SU-DHL-6 (cell line): ENCODE results near the gene PXT1.

Experiments
- H2AFZ ChIP-seq: fragments of 200-600 bp; sonication (generic); 2 replicates; pipeline ENCODE4 v1.6.1; 2014; ENCODE audit warnings: low read depth, mild to moderate bottlenecking, moderate library complexity, mixed read lengths, antibody characterized with exemption, low read length; ENCODE audit not compliant: severe bottlenecking
- H3F3A ChIP-seq: fragments of 200-600 bp; shearing (Covaris generic); 2 replicates; pipeline ENCODE4 v1.6.0; 2016; ENCODE audit warnings: antibody characterized with exemption, mild to moderate bottlenecking; ENCODE audit not compliant: insufficient read depth
- H3K27ac ChIP-seq: fragments of 200-600 bp; sonication (generic); 2 replicates; pipeline ENCODE4 v1.5.1; 2016; ENCODE audit warnings: low read depth, mild to moderate bottlenecking, low read length, moderate library complexity, mixed read lengths
- H3K27me3 ChIP-seq: fragments of 200-600 bp; sonication (generic), shearing (Covaris generic); 2 replicates; pipeline ENCODE4 v1.6.0; 2014; ENCODE audit warnings: mild to moderate bottlenecking, low read length
- H3K36me3 ChIP-seq: fragments of 200-600 bp; sonication (generic); 2 replicates; pipeline ENCODE4 v1.6.1; 2014; ENCODE audit warnings: mild to moderate bottlenecking, low read length, mixed read lengths
- H3K4me2 ChIP-seq: fragments of 300-600, 200-600 bp; shearing (Covaris generic), sonication (generic); 2 replicates; pipeline ENCODE4 v1.6.0; 2014; ENCODE audit warnings: low read length, low read depth, mild to moderate bottlenecking; ENCODE audit not compliant: poor library complexity, severe bottlenecking
- H3K4me3 ChIP-seq: fragments of 200-600 bp; sonication (generic); 2 replicates; pipeline ENCODE4 v1.5.1; 2014; ENCODE audit warnings: antibody characterized with exemption, low read length, mild to moderate bottlenecking, mixed read lengths; ENCODE audit not compliant: insufficient read depth, poor library complexity, severe bottlenecking
- H3K79me2 ChIP-seq: fragments of 200-600 bp; sonication (generic); 2 replicates; pipeline ENCODE4 v1.6.1; 2014; ENCODE audit warnings: mild to moderate bottlenecking, low read length, moderate library complexity; ENCODE audit not compliant: insufficient read depth
- H3K9ac ChIP-seq: fragments of 200-600 bp; sonication (generic); 2 replicates; pipeline ENCODE4 v1.7.0; 2014; ENCODE audit warnings: mild to moderate bottlenecking, low read length
- H3K9me2 ChIP-seq: fragments of 200-600 bp; sonication (generic); replicated peaks from 2 replicates; pipeline ENCODE4 v1.6.1; 2014; ENCODE audit warnings: low read length; ENCODE audit not compliant: insufficient read depth
- H3K9me3 ChIP-seq: fragments of 200-600 bp; sonication (generic); 2 replicates; pipeline ENCODE4 v1.6.1; 2014; ENCODE audit warnings: low read length, mixed read lengths; ENCODE audit not compliant: insufficient read depth
- H4K20me1 ChIP-seq: fragments of 200-600 bp; sonication (generic); 2 replicates; pipeline ENCODE4 v1.6.1; 2014; ENCODE audit warnings: low read depth, mild to moderate bottlenecking, antibody characterized with exemption, low read length, moderate library complexity, mixed read lengths
- EZH2phosphoT487 ChIP-seq: fragments of 200-600 bp; sonication (generic), shearing (Covaris generic); conservative IDR thresholded peaks from 2 replicates; pipeline ENCODE4 v1.6.1; 2018; ENCODE audit warnings: mild to moderate bottlenecking, antibody characterized with exemption, low read length, moderate library complexity, mixed read lengths
- TF ChIP-seq, protein P1 (sequence below): fragments of 200-600 bp; sonication (generic); IDR thresholded peaks from one replicate; pipeline ENCODE4 v1.5.1; 2017; ENCODE audit warnings: antibody characterized with exemption, mild to moderate bottlenecking, low read length, moderate library complexity; ENCODE audit not compliant: insufficient read depth, poor library complexity, severe bottlenecking

Gene PXT1

DNA sequence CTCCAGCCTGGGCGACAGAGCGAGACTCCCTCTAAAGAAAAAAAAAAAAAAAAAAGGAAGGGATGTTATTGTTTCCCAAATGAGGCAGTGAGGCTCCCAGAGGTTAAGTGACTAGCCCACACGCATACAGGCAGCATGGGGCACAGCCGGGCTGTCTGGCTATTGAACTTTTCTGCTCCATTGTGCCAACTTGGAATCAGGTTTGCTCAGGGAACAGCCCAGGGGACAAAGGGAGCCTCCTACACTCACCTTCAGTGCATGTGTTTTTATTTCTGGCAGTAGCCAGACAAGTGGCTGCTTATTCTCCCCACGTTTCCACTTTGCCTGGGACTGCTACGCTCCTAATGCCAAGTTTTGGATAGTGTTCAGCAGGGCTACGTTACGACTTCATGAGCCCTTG is 65.9 kb downstream of the PXT1 start:
- no peak for TF ChIP-seq EZH2phosphoT487
- TF ChIP-seq, protein P1, sequence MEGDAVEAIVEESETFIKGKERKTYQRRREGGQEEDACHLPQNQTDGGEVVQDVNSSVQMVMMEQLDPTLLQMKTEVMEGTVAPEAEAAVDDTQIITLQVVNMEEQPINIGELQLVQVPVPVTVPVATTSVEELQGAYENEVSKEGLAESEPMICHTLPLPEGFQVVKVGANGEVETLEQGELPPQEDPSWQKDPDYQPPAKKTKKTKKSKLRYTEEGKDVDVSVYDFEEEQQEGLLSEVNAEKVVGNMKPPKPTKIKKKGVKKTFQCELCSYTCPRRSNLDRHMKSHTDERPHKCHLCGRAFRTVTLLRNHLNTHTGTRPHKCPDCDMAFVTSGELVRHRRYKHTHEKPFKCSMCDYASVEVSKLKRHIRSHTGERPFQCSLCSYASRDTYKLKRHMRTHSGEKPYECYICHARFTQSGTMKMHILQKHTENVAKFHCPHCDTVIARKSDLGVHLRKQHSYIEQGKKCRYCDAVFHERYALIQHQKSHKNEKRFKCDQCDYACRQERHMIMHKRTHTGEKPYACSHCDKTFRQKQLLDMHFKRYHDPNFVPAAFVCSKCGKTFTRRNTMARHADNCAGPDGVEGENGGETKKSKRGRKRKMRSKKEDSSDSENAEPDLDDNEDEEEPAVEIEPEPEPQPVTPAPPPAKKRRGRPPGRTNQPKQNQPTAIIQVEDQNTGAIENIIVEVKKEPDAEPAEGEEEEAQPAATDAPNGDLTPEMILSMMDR, result no peak
- Histone ChIP-seq H3K9ac (no peak overlapping the region), H3K9me2 (no peaks in the 10 kb centered on the region), H3K79me2 (no peaks in the 10 kb centered on the region), H4K20me1 (no peaks in the 10 kb centered on the region), H3K4me2 (no peak overlapping the region), H2AFZ (no peak overlapping the region), H3F3A (no peaks in the 10 kb centered on the region), H3K27ac (no peak overlapping the region), H3K36me3 (no peaks in the 10 kb centered on the region), H3K27me3 (no peaks in the 10 kb centered on the region), H3K4me3 (no peak overlapping the region), H3K9me3 (no peaks in the 10 kb centered on the region)

DNA sequence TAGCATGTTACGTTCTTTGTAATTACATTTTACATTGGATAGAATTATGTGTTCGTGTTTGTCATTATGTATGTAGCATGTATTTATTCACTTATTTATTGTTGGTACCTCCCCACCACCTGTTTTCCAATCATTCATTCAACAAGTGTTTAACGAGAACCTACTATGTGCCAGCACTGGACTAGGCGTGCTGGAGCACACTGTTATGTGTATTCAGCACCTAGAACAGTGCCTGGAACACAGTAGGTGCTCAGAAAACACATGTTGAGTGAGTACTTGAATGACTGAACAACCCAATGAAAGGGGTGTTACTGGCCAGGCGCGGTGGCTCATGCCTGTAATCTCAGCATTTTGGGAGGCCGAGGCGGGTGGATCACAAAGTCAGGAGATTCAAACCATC is 66.5 kb downstream of the PXT1 start:
- Histone ChIP-seq H3K4me3 (no peak overlapping the region), H4K20me1 (no peaks in the 10 kb centered on the region), H3F3A (no peaks in the 10 kb centered on the region), H3K27ac (no peak overlapping the region), H3K27me3 (no peaks in the 10 kb centered on the region), H3K36me3 (no peaks in the 10 kb centered on the region), H3K9me2 (no peaks in the 10 kb centered on the region), H3K9ac (no peak overlapping the region), H2AFZ (no peak overlapping the region), H3K79me2 (no peaks in the 10 kb centered on the region), H3K9me3 (no peaks in the 10 kb centered on the region), H3K4me2 (no peak overlapping the region)
- TF ChIP-seq, protein P1, result no peak
- TF ChIP-seq EZH2phosphoT487, result no peak

DNA sequence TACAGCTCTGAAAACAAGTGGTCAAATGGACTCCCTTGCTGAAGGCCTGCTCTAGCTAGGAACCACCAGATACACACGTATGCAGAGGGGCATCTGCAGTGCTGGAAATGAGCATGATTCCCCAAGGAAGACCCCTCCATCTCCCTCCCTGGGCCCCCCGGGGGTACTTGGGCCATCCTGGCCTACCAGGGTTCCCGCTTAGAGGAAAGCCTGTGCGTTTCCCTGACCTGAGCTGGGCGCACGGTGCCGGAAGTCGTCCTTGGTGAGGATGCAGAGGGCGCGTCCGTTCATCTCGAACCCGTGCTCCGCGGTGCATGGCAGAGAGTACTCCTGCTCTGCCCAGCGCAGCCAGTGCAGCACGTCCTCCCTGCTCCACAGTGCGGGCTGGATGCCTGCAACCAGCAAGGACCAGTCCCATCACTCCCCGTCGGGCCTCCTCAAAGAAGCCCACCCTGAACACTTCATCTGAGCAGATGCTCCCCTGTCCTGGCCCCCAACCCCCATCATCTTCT is 67.0 kb downstream of the PXT1 start:
- no peak overlapping the region for H3K4me2 ChIP-seq
- no peak overlapping the region for H3K27ac ChIP-seq
- TF ChIP-seq, protein P1, result no peak
- no peak for TF ChIP-seq EZH2phosphoT487
- H3K79me2 ChIP-seq, result no peaks in the 10 kb centered on the region
- H3K9ac ChIP-seq, result no peak overlapping the region
- H3K27me3 ChIP-seq, result no peaks in the 10 kb centered on the region
- H3F3A ChIP-seq, result no peaks in the 10 kb centered on the region
- no peak overlapping the region for H2AFZ ChIP-seq
- H3K4me3 ChIP-seq, result no peak overlapping the region
- H3K9me3 ChIP-seq, result no peaks in the 10 kb centered on the region
- H3K9me2 ChIP-seq, result no peaks in the 10 kb centered on the region
- H4K20me1 ChIP-seq, result no peaks in the 10 kb centered on the region
- H3K36me3 ChIP-seq, result no peaks in the 10 kb centered on the region

DNA sequence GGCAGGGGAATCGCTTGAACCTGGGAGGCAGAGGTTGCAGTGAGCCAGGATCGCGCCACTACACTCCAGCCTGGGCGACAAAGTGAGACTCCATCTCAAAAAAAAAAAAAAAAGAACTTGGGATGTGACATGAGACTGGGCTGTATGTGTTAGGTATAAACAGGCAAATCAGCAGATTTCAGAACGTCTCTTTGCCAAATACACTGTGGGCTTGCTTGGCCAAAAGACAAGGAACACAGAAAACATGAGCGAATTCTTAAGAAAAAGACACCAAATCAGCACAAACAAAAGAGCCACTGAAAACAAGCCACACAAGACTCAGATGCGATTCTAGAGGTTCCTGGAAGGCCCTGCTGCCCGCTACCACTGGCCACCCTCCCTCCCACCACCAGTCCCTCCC is 67.7 kb downstream of the PXT1 start:
- Histone ChIP-seq H3K4me2 (no peak overlapping the region), H3K79me2 (no peaks in the 10 kb centered on the region), H3K4me3 (no peak overlapping the region), H2AFZ (no peak overlapping the region), H3K9me2 (no peaks in the 10 kb centered on the region), H3K27ac (no peak overlapping the region), H3K36me3 (no peaks in the 10 kb centered on the region), H4K20me1 (no peaks in the 10 kb centered on the region), H3K27me3 (no peaks in the 10 kb centered on the region), H3F3A (no peaks in the 10 kb centered on the region), H3K9ac (no peak overlapping the region), H3K9me3 (no peaks in the 10 kb centered on the region)
- no peak for TF ChIP-seq EZH2phosphoT487
- TF ChIP-seq, protein P1, result no peak
